ENCODE results near the gene HTT. TPM values are rescaled to one million over a fixed set of nuclear protein-coding genes. Genes with fewer than 3 reads are reported as not detected.

Gene HTT
- total RNA-seq, 6 experiments from 2014 or later = 25.5 to 37.8 (median 30.3) TPM

- no peaks in the 10 kb centered on the region for H3K36me3 ChIP-seq
- H3K27ac ChIP-seq = no peak overlapping the region
- H3K4me1 ChIP-seq = no peaks in the 10 kb centered on the region
- intact Hi-C loops (cut with DNase I) = no loop called here
- TF ChIP-seq CTCF (IDR thresholded peaks at IDR 0.05) (no peak), POLR2A (IDR thresholded peaks at IDR 0.05) (no peak)
- no peak overlapping the region for H3K4me3 ChIP-seq
- H3K27me3 ChIP-seq = no peaks in the 10 kb centered on the region
- ATAC-seq (no peak), DNase-seq (no peak)
- WGBS (ENCODE audit: insufficient coverage, low coverage, low lambda C conversion rate, missing lambda C conversion rate) = 63% methylated on average over 10 of the region's 12 CpGs
- no peaks in the 10 kb centered on the region for H3K9me3 ChIP-seq
Measured at GRCh38 chr4:3062471-3062870, 12.0 kb upstream of the HTT start.

DNA sequence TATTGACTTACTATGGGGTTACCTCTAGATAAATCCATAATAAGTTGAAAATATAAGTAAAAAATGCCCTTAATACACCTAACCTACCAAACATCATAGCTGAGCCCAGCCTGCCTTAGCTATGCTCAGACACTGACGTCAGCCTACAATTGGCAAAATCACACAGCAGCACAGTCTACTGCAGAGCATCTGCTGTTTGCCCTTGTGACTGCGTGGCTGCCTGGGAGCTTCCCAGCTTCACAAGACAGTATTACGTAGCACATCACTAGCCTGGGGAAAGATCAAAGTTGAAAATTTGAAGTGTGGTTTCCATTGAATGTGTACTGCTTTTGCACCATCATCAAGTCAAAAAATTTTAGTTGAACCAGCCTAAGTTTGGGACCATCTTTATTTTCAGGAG, 8.9 kb upstream of the HTT start:
- no peak for TF ChIP-seq CTCF (IDR thresholded peaks at IDR 0.05)
- TF ChIP-seq POLR2A (IDR thresholded peaks at IDR 0.05) = no peak
- H3K27me3 ChIP-seq = no peaks in the 10 kb centered on the region
- DNase-seq (no peak), ATAC-seq (no peak)
- H3K4me1 ChIP-seq = peaks cover 0 to 6% (median 2%) of the 10 kb centered on the region in 4 donors
- WGBS (ENCODE audit: insufficient coverage, low coverage, low lambda C conversion rate, missing lambda C conversion rate) = 94% methylated on average over 3 of the region's 3 CpGs
- no peak overlapping the region for H3K27ac ChIP-seq
- intact Hi-C loops (cut with DNase I) = no loop called here
- H3K36me3 ChIP-seq = no peaks in the 10 kb centered on the region
- H3K4me3 ChIP-seq = no peak overlapping the region
- no peaks in the 10 kb centered on the region for H3K9me3 ChIP-seq

GRCh38 chr4:3066836-3067400, 7.6 kb upstream of the HTT start:
- ATAC-seq = no peak
- no peak overlapping the region for H3K27ac ChIP-seq
- H3K4me1 ChIP-seq = peaks cover 0 to 18% (median 8%) of the 10 kb centered on the region in 4 donors
- intact Hi-C loops (cut with DNase I) = no loop called here
- H3K36me3 ChIP-seq = no peaks in the 10 kb centered on the region
- DNase-seq = no peak
- TF ChIP-seq POLR2A (IDR thresholded peaks at IDR 0.05) = no peak
- TF ChIP-seq CTCF (IDR thresholded peaks at IDR 0.05) = no peak
- no peak overlapping the region for H3K4me3 ChIP-seq
- no peaks in the 10 kb centered on the region for H3K27me3 ChIP-seq
- 83% methylated on average over 5 of the region's 6 CpGs for WGBS (ENCODE audit: insufficient coverage, low coverage, low lambda C conversion rate, missing lambda C conversion rate)
- H3K9me3 ChIP-seq = no peaks in the 10 kb centered on the region

GRCh38 chr4:3067473-3068001, 6.9 kb upstream of the HTT start:
- intact Hi-C loops (cut with DNase I) = no loop called here
- TF ChIP-seq POLR2A (IDR thresholded peaks at IDR 0.05) (no peak), CTCF (IDR thresholded peaks at IDR 0.05) (no peak)
- no peak for ATAC-seq

More at GRCh38 chr4:3067473-3068001, 6.9 kb upstream of the HTT start:
- Histone ChIP-seq H3K27ac (no peak overlapping the region), H3K27me3 (no peaks in the 10 kb centered on the region), H3K4me3 (no peak overlapping the region), H3K36me3 (no peaks in the 10 kb centered on the region), H3K4me1 (peaks cover 0 to 18% (median 8%) of the 10 kb centered on the region in 4 donors), H3K9me3 (no peaks in the 10 kb centered on the region)
- no peak for DNase-seq
- 50% methylated on average over 2 of the region's 6 CpGs for WGBS (ENCODE audit: insufficient coverage, low coverage, low lambda C conversion rate, missing lambda C conversion rate)
